Muscle of back (tissue), 11 donors: ENCODE results near the gene SERINC5. TPM values are rescaled to one million over a fixed set of nuclear protein-coding genes. Genes with fewer than 3 reads are reported as not detected.
A peak's percentile ranks its signal among the peaks of the same experiment; 100 is the strongest.

Experiments
- DNase-seq, 3 donors: peaks; one replicate each; pipeline versions ENCODE4 v3.0.0 to v3.0.0-alpha.2; 2013
- polyA plus RNA-seq, 10 donors: library from polyadenylated mRNA; unstranded; fragments of 120-200 nt; gene quantifications; one replicate each; pipeline ENCODE4 v1.2.1, GENCODE V29; 2013; ENCODE audit not compliant: insufficient read length in 10 of 10

The SERINC5 gene
- polyA plus RNA-seq, 10 donors = 14.9 to 24.1 (median 20.0) TPM

DNA sequence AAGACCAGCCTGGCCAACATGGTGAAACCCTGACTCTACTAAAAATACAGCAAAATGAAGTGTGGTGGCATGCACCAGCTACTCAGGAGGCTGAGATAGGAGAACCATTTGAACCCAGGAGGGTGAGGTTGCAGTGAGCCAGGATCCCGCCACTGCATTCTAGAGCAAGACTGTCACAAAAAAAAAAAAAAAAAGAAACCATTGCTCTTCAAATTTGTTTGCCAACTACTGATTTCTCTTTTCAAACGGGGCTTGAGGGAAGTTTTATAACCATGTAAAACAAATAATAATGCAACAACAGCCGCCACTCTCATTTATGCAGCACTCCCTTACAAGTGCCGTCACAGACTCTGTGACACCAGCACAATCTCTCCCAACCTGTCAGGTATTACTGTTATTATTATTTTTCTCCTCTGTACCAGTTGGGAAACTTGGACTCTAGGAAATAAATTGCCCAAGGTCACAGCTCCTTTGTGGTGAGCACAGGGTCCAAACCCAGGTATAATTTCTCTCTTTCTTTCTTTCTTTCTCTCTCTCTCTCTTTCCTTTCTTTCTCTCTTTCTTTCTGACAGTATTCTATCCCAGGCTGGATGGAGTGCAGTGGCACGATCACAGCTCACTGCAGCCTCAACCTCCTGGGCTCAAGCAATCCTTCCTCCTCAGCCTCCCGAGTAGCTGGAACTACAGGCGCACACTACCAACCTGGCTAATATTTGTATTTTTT lies 25.4 kb downstream of the SERINC5 start:
- no peak for DNase-seq

DNA sequence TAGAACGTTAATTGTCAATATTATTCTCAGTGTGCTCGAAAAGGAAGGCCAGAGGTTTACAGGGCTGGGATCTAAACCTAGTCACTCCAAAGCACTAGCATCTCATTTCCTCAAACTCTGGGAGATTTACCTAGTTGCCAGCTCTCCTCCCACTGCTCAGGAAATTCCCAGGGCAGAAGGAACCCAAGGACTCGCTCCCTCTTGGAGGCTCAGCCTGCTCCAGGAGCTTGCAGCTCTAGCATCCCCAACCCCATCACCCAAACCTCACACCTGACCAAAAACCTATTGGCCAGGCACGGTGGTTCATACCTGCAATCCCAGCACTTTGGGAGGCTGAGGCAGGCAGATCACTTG lies 26.0 kb downstream of the SERINC5 start:
- DNase-seq = no peak

DNA sequence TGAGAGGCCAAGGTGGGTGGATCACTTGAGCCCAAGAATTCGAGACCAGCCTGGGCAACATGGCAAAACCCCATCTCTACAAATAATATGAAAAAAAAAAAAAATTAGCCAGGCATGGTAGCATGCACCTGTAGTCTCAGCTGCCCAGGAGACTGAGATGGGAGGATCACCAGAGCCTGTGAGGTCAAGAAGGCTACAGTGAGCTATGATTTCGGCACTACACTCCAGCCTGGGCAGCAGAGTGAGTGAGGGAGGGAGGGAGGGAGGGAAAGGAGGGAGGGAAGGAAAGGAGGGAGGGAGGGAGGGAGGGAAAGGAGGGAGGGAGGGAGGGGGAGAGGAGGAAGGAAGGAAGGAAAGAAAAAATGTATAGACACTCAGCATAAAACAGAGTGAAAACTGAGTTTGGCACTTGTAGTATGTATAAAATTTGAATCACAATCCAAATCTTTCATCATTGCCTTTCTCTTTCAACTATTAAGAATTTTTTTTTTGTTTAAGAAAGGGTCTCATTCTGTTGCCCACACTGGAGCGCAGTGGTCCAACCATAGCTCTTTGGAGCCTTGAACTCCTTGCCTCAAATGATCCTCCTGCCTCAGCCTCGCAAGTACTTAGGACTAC lies 27.8 kb downstream of the SERINC5 start:
- DNase-seq = no peak

DNA sequence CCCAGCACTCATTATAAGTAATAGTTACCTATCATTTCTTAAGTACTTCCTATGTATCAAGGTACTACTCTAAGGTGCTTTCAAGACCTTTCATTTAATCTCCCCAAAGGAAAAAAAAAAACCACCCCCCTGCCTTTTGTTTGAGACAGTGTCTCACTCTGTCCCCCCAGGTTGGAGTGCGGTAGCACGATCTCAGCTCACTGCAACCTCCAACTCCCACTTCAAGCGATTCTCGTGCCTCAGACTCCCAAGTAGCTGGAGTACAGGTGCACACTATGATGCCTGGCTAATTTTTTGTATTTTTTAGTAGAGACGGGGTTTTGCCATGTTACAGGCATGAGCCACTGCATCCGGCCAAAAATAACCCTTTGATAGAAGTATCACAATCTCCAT lies 29.9 kb downstream of the SERINC5 start:
- DNase-seq = no peak

DNA sequence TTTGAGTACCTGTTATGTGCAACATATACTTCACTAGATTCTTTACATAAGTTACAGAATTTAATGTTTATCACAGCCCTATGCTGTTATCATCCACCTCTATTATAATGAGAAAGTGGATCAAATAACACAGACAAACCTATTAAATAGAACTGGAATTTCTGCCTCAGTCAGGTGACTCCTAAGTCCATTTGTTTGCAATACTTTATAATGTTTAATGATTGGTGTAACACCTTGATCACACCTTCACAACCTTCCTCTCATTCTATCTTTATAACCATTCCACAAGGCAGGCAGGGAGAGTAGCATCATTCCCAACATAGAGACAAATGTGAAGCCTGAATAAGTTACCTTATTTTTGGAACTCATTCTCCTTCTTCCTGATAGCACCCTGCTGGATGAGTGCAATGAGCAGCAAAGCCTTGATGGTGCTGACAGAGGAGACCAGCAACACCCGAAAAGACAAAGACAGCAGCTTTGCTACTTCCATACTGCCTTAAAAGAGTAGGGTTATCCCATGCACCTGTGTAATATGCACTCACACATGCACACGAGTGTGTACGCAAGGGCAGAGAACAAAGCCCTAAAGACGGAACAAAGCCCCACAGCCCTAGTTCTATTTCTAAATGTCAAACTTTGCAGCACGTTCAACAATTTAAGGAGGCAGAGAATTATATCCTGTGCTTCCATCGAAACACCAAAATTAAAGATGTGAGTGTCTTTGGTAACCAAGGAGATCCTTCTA lies 30.5 kb downstream of the SERINC5 start:
- no peak for DNase-seq

DNA sequence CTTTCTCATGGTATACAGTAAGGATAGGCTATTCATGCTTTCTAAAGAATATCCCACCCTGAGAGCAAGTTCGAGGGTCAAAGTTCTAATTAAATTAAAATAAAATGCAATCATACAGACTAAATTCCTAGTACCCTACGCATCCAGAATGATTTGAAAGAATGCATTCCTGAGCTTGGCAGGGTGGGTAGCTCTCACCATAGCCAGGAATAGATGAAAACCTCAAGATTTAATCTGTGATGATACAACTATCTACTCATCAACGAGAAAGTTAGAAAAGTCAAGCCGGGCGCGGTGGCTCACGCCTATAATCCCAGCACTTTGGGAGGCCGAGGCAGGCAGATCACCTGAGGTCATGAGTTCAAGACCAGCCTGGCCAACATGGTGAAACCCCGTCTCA lies 32.3 kb downstream of the SERINC5 start:
- no peak for DNase-seq

DNA sequence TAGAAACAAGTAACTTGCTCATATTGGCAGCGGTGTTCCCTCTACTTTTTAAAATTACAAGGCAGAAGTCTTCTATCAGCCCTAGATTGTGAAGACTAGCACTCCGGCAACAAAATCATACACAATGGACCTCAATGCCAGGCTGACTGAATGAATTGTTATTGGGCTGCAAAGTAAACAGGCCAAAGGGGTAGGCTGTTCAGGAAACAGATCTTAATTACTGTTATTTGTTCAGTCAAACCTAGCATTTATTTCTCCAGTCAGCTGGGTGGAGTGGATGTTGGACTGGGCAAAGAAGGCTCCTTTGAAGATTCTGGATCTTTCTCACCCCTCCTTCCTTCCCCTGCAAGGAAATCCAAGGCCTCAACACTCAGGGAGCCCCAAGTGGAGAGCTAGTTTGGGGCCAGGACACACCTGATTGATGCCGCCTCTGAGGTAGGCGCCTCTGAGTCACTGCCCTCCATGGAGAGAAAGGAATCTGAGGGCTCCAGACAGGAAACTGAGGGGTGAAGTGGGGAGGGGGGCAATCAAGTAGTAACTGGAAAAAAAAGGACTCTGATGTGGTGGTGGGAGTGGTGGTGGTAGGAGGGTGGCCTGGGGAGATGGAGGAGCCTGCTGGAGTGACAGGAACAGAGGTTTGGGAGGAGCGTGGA lies 35.5 kb downstream of the SERINC5 start:
- no peak for DNase-seq

DNA sequence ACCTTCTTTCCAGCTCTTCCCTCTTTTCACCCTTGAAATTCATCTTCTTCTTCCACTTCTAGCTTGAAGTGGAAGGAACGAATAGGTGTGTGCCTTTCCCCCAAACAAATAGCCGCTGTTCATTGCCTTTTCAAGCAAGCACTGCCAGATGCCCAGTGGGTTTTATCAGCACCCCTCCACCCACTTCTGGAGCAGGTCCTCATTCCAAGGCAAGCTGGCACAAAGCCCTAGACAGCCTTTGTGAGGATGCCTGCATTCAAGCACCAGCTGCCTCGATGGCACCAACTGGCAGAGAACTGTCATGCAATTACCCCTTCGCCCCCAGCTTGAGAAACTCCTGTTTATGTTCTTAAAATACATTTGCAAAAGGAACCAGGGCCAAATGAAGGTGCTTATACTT lies 36.5 kb downstream of the SERINC5 start:
- no peak for DNase-seq

DNA sequence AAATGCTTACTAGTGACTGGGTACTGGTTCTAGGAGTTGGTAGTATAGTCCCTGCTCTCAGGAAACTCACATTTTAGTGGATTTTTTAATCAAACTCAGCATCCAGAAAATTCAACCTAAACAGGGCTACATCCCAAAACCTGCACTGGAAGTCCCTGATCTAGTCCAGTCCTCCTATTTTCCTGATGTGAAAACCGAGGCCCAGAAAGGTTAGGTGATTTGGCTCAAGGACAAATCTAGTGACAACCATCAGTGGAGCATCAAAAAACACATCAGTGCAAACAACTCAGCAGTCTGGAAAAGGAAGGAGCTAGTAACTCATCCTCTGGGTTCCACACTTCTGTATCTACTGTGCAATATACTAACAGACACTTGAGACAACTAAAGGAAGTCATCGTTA lies 38.2 kb downstream of the SERINC5 start:
- DNase-seq = no peak

DNA sequence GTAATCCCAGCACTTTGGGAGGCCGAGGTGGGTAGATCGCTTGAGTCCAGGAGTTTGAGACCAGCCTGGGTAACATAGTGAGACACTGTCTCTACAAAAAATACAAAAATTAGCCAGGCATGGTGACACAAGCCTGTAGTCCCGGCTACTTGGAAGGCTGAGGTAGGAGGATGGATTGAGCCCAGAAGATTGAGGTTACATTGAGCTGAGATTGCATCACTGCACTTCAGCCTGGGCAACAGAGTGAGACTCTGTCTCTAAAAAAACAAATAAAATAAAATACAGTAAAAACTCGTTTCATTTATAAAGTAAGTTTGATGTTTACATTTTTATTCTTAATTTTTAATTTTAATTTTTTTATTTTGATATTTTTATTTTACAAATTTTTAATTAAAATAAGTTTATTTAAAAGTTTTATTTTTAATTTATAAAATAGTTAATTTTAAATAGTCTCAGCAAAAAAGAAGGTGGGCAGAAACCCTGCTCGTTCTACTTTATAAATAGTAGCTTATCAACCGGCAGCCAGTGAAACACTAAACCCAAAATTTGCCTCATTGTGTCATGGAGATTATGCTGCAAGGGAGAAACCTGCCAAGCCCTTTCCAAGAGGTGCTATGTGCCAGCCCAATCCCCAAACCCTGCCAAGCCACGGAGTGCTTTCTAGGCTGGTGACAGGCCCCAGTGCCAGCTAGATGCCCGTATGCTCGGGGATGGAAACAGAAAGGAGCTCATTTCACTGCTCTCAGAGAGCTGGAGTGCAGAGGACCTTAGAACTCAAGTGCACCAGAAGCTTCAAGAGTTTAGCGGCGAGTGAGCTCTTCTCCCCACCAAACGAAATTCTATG lies 38.9 kb downstream of the SERINC5 start:
- peak in 2 of 3 donors; percentile 30 to 56 for DNase-seq

DNA sequence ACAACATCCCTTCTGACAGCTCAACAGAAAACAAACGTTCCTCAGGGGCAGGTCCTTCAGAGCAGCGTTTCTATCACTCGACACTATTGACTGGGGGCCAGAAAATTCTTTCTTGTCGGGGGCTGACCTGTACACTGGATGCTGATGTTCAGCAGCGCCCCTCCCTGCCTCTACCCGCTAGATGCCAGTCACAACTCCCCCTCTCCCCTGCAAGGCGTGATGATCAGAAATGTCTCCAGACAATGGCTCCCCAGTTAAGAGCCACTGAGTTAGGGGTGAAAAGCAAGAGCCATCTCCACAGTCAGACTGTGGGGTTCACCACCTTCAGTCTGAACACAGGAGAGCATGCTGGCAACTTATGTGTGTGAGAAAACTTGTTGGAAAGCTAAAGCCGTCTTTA lies 39.8 kb downstream of the SERINC5 start:
- DNase-seq = no peak

DNA sequence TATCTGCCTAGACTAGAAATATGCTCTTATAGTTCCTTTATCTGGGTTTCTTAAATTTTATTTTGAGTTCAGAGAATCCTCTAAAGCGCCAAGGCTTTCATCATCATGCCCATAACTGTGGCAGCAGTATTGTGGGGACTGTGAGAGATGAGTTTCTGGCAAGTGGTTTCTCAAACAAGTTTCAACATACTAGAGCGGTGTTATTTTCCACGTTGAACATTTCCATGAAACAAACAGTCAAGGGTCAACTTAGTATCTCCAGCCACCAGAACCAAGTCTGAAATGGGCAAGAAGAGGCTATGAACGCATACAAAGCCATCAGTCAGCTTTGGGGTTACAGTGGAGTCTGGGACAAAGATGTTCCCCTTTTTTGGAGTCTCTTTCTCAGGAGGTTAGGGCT lies 40.3 kb downstream of the SERINC5 start:
- DNase-seq = no peak

DNA sequence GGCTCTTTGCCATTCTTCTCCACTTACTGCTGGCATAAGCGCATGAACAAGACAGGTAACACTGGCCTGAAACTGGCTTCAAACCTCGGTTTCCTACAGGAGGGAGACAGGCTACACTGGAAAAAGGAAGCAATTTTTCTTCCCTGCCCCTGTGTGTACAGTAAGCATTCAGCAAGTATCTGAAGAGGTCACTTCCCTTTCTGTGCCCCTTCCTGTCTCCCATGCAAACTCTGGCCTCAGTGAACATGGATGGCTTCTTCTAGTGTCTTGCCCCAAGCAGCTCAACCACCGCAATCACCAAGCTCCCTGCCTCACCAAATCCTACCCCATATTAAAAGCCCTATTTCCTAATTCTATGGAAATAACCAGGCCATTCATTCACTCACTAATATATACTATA lies 42.4 kb downstream of the SERINC5 start:
- DNase-seq = no peak

DNA sequence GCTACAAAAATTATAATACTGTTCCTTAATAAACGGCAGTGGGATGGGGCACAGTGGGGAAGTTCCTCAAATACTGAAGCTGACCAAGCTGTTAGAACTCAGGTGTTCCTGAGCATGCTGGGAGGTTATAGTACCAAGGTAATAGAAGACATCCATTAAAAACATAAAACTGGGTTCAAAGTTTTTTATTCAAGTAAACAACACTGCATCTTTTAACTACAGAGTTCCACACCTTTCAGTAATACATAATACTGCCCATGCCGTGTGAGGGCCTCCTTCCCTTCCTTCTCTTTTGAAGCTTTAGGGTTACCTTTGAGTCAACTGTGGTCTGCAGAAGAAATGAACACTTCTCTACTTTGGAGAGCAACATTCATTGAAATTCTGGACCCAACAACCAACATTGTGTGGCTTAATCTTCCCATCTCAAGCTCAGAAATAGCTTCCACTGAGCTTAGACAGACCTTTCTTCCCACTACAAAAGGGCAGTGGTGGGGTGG lies 43.6 kb downstream of the SERINC5 start:
- DNase-seq = no peak

DNA sequence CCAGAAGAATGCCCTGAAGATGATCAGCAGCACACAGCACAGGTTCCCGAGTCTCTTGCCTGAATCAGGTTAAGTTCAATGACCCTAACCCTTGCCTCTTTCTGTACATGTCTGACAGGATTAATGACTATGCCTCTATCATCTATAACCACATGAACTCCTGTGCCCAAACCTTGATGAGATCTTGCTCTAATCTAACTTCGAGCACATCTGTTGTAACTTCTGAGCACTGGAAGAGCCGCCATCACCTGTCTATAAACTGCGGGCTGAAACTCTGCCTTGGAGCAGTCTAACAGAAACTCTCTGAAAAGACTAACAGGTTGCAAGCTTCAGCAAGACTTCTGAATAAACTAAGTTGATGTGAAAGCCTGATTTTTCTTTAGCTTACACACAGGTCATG lies 44.5 kb downstream of the SERINC5 start:
- DNase-seq = no peak

DNA sequence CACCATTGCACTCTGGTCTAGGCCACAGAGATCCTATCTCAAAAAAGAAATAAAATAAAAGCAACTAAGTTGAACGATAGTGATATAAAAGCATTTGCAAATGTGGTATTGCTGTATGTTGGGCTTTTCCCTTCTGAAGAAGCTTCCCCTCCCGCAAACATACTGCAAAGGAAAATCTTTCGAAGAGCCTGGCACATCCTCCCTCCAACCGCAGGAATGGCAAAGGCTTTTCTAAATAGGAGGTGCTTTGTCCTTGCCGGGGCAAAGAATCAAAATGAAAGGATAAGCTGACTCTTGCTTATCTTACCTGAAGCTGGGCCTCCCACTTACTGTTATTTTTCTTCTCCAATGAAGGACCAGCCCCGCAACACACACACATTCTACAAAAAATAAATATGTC lies 45.8 kb downstream of the SERINC5 start:
- no peak for DNase-seq

DNA sequence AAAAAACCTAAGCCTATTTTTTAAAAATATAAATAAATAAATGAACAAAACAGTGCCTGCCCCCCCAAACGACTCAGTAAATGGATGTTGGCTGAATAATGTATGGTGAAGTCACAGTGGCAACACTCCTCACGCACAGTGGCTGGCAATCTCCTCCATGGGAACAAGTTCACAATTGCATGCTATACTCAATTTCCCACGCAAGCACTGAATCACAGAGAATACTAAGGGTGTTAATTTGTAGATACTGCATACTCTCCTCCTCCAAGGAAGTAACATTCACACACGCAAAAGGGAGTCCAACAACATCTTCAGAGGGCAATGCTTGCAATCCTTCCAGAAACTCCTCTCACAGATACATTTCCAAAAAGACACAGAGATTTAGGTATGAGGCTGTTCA lies 47.5 kb downstream of the SERINC5 start:
- no peak for DNase-seq

DNA sequence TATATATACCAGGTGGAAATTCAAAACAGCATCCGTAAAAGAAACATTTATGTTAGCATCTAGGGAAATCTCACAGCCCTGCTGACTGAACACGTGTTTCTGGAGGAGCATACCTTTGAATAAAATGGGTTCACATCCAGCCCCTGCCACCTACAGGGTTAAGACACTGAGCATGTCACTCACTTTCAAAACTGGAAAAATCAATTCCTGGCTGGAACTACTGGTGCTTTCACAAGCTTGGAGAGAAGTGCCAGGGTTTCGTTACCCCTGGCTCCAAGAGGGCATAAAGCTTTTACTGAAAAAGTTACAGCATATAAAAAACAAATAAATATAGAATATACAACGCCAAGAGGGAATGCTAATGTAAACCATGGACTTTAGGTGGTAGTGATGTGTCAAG lies 48.0 kb downstream of the SERINC5 start:
- no peak for DNase-seq

DNA sequence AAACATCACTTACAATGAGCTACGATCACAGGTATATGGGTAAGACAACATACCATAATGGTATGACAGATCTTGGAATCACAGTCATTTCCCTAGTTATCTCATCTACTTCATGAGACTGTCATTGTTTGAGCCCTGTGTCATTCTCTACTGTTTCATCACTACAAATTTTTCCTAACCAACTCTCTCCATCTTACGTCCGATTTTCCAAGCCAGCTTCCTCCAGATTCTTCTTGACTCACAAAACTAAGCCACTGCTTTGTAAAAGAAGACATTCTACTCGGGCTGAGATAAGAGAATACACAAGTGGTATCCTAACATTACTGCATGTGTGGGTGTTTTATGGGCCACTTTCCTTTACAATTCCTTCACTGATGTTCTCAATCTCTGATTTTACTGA lies 49.6 kb downstream of the SERINC5 start:
- no peak for DNase-seq

DNA sequence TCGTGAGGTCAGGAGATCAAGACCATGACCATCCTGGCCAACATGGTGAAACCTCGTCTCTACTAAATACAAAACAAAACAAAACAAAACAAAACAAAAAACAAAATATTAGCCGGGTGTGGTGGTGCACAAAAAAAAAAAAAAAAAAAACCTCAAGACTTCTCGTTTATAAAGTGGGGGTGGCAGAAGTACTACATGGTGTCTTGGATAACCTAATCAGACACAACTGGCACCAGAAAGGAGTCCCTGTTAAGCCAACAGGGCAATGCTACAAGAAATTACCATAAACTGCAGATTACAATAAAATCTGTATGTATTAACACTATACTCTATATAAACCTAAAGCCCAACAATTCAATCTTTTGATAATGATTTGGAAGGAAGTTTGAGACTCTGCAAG lies 50.0 kb downstream of the SERINC5 start:
- no peak for DNase-seq

DNA sequence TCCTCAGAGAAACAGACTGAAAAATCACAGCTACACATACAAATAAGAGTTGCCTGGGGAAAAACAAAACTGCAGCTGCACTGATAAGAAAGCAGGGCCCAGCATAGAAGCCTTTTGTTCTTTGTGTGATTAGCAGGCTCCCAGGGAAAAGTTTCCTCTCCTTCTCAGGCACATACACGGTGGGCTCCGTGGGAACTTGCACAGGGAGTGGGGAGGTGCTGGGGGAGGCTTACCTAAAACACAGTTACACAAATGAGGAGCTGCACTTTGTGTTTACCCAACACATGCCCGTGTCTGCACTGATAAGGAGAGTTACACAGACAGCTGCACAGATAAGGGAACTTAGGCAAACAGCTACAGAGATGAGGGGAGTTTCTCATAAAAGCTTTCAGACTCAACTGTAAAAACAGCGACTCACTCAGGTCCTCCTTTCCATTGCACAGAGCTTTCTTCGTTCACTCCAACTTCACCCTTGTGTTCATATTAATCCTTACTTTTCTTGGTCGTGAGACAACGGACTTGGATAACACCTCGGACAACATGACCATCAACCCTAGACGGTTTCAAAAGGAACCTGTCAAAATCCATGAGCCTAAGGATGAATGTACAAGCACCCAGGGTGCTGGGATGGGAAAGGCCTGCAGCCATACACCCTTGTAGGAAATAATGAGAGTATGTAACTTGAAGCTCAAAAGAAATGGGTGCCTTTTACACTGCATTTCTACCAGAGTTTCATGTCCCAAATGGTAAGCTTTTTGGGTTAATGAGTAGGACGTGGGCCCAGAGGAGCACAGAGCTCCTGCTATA lies 50.8 kb downstream of the SERINC5 start:
- peak in 1 of 3 donors; percentile 47 for DNase-seq
